Ectodermal cell (in vitro differentiated cells): ENCODE results near the gene UBXN1.
"Not testable (repeated sequence)": the region's sequence is repeated elsewhere in the genome, so short reads cannot be mapped to it uniquely, and the experiment has no call there.

Source experiments
- H3K27ac ChIP-seq: 2 replicates; pipeline ENCODE4 v1.7.0; 2013; ENCODE audit warnings: mild to moderate bottlenecking, low read depth, low read length; ENCODE audit not compliant: insufficient read depth, poor library complexity, severe bottlenecking
- H3K27me3 ChIP-seq: 2 replicates; pipeline ENCODE4 v1.7.0; 2013; ENCODE audit warnings: mild to moderate bottlenecking, low read length; ENCODE audit not compliant: insufficient read depth, control insufficient read depth, poor library complexity, severe bottlenecking
- H3K36me3 ChIP-seq: one replicate; pipeline ENCODE4 v1.7.0; 2013; ENCODE audit warnings: low read length; ENCODE audit not compliant: control insufficient read depth, insufficient read depth
- H3K4me1 ChIP-seq: one replicate; pipeline ENCODE4 v1.7.0; 2013; ENCODE audit warnings: low read length; ENCODE audit not compliant: control insufficient read depth, insufficient read depth
- H3K4me3 ChIP-seq: 2 replicates; pipeline ENCODE4 v1.7.0; 2013; ENCODE audit warnings: low read depth, low read length, control low read depth; ENCODE audit not compliant: insufficient read depth
- H3K9me3 ChIP-seq: 2 replicates; pipeline ENCODE4 v1.7.0; 2013; ENCODE audit warnings: mild to moderate bottlenecking, low read length, moderate library complexity; ENCODE audit not compliant: control insufficient read depth
- WGBS, 2 experiments: methylation state at CpG; one replicate each; pipeline ENCODE4 v1.1.7; 2013; ENCODE audit warnings: missing lambda C conversion rate in 2 of 2; 5-methylcytosine and 5-hydroxymethylcytosine counted together

The UBXN1 gene

DNA sequence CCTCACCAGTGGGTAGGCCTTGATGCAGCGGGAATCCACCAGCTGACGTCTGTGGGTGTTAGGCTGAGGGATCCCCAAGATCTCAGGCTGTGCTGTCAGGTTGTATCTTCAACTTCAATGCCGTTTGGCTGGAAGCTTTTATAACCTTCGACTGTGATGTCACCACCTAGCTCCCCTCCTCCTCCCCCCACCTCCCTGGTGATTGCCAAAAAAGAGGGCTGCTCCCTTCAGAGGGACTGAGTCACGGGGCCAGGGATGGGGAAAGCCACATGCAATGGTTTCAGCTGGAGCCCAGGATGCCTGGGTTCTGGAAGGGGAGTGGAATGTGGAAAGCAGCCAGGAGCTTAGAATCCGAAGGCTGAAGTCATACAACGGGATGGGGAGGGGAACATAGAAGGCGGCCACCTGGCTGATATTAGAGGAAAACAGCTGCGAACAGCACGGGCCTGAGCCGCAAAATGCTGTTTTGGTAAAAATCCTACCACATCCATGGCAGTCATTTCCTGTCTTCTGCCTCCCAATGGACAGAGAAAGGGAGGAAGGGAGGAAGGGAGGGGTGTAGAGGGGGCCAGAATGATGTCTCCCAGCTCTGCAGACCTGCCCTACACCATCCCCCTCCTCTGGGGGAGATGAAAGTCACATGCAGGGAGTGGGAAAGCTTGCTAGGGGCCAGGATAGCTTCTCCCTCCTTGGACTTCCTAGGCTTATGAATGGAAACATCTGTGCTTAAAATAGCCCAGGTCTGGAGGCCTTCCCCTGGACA, 10.7 kb upstream of the UBXN1 start, which contains the start of gene LRRN4CL:
Gene LRRN4CL, minus strand, starts transcription at position 110 of the 763 bp plus-strand sequence. CDS start 1,022 bp downstream, outside the sequence.
- H3K4me3 ChIP-seq, result no peak within 1 kb of the TSS
- no peaks in the 10 kb centered on the region for H3K27me3 ChIP-seq
- 87 to 90% methylated on average over 11 of the region's 11 CpGs for WGBS, 2 experiments
- peaks cover 20% of the 10 kb centered on the region for H3K36me3 ChIP-seq
- no peak within 1 kb of the TSS for H3K27ac ChIP-seq
- H3K4me1 ChIP-seq, result no peaks in the 10 kb centered on the region
- H3K9me3 ChIP-seq, result no peaks in the 10 kb centered on the region

DNA sequence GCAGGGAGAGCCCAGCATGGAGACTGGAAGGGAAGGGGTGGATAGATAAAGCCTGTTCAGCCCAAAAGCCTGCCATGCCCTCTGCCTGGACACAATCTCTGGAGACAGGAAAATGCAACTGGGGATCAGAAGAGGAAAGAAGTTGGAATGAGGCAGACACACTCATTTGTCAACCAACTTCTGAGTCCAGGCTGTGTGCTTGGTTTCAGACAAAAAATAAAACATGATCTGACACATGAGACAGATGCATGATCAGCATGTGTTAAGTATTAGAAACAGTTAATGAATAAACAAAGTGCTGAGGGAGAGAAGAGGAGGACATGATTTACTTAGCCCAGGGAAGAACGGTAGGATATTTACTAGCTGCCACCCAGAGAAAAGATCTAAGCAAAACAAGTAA, 9.6 kb upstream of the UBXN1 start:
- Histone ChIP-seq H3K9me3 (no peaks in the 10 kb centered on the region), H3K4me3 (no peak overlapping the region), H3K27ac (no peak overlapping the region), H3K4me1 (no peaks in the 10 kb centered on the region), H3K36me3 (peaks cover 20% of the 10 kb centered on the region), H3K27me3 (no peaks in the 10 kb centered on the region)
- WGBS, 2 experiments, result 87 to 94% methylated on average over 1 of the region's 1 CpG

DNA sequence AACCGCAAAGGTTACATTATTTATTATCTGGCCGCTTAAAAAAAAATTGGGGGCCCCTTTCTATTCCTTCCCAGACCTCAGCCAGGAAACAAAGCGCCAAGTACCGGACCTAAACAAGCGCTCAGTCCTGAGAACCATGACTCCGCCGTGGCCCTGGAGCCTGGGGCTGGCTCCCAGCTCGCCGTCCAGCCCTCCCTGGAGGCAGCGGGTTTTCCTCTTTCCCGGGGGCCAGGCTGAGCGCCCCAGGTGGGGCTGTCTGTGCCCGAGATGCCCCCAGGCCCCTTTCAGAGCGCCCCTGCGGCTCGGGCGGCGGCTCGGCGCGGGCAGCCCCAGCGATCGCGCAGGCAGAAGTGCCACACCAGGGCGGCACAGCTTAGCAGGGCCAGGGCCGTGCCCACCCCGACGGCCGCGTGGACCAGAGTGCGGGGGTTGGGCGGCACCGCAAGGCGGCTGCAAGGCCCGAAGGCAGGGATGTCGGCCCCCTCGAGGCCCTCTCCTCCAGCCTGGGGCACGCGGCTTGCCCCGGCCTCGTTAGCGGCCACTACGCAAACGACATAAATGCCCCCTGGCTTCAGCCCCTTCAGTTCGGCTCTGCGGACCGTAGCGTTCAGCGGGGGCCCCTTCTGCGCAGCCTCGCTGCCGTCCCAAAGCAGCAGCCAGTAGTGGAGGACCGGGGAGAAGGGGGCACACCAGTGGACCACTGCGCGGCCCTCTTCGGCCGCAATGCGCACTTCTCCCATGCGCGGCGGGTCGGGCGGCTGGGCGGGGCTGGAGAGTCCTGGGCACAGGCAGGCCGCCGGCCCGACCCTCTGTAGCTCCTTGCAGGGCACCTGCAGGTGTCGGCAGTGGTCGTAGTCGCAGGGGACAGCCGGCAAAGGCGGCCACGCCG, 8.9 kb upstream of the UBXN1 start:
- Histone ChIP-seq H3K27ac (no peak overlapping the region), H3K9me3 (no peaks in the 10 kb centered on the region)
- WGBS, 2 experiments, result 93 to 94% methylated on average over 74 of the region's 74 CpGs

DNA sequence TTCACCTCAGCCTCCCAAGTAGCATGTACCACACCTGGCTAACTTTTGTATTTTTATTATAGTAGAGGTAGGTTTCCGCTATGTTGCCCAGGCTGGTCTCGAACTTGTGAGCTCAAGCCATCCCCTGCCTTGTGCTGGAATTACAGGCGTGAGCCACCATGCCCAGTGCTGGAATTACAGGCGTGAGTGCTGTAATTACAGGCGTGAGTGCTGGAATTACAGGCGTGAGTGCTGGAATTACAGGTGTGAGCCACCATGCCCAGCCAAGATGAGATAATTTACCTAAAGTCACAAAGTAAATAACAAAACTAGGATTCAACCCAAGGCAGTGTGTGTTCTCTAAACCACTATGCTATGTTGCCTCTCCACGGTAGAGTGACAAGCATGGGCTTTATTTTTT, 3.6 kb upstream of the UBXN1 start:
- peaks cover 8% of the 10 kb centered on the region for H3K4me1 ChIP-seq
- peaks cover 6% of the 10 kb centered on the region for H3K36me3 ChIP-seq
- H3K4me3 ChIP-seq, result no peak overlapping the region
- H3K9me3 ChIP-seq, result no peaks in the 10 kb centered on the region
- 90 to 92% methylated on average over 6 of the region's 7 CpGs for WGBS, 2 experiments
- no peaks in the 10 kb centered on the region for H3K27me3 ChIP-seq
- H3K27ac ChIP-seq, result no peak overlapping the region

More for the DNA sequence above, 8.9 kb upstream of the UBXN1 start:
- no peaks in the 10 kb centered on the region for H3K27me3 ChIP-seq
- no peak overlapping the region for H3K4me3 ChIP-seq
- H3K4me1 ChIP-seq, result no peaks in the 10 kb centered on the region
- H3K36me3 ChIP-seq, result peaks cover 17% of the 10 kb centered on the region

DNA sequence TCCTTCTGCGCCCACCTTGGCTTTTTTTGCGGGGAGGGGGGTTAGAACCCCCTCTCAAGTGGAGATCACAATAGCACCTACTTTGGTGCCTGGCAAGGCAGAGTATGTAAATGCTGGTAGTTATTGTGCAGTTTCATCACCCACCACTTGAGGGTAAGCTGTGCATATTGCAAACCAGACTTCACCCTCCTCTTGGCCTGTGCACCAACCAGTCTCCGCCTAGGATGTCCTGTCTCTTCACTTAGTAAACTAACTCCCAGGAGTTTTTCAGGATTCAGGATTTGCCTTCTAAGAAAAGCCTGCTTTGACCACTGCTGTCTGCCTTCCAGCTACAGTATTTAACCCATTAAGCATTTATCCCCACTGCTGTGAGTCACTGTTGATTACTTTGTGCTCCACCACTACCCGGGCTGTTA, 2.0 kb upstream of the UBXN1 start:
- peaks cover 9% of the 10 kb centered on the region for H3K36me3 ChIP-seq
- H3K9me3 ChIP-seq, result no peaks in the 10 kb centered on the region
- no peaks in the 10 kb centered on the region for H3K27me3 ChIP-seq
- 86 to 89% methylated on average over 3 to 4 of the region's 4 CpGs for WGBS, 2 experiments
- H3K27ac ChIP-seq, result no peak overlapping the region
- H3K4me1 ChIP-seq, result peaks cover 11% of the 10 kb centered on the region
- no peak overlapping the region for H3K4me3 ChIP-seq

DNA sequence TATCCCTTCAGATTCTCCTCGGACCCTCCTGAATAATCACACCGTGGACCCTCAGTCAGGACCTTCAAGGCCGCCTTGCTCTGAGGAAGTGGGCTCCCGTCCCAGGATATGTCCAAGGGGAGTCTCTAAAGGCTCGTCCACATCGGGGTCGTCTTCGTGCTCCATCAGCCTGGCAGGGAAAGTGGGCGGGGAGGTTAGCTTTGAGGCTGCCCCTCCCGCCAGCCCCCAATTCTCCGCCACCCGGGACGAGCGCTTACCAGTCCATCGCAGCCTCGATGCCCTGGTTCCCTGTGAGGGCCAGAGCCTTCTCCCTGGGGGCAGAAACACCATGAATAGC, 472 bp downstream of the UBXN1 start:
- Histone ChIP-seq H3K4me1 (peaks cover 11% of the 10 kb centered on the region), H3K9me3 (no peaks in the 10 kb centered on the region), H3K4me3 (peak overlapping the region; percentile 99), H3K27me3 (no peaks in the 10 kb centered on the region), H3K27ac (peak overlapping the region; percentile 50), H3K36me3 (peaks cover 12% of the 10 kb centered on the region)
- WGBS, 2 experiments, result 7 to 10% methylated on average over 16 of the region's 16 CpGs

DNA sequence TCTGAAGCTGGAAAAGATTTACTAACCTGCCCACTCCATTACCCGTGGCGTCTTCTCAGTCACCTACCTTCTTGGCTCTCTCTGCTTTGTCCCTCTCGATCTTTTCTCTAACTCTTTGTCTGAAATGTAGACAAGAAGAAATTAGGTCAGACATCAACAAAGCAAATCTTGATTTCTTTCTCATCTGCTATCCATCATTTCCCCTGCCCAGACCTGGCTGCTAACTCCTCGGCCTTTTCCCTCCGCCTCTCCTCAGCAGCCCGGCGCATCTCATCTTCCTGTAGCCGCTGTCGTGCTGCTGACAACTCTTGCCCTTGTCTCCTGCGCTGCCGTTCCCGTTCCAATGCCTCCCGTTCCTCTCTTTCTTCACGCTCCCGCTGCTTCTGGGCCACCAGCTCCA, 1.2 kb downstream of the UBXN1 start:
- WGBS, 2 experiments, result 92 to 94% methylated on average over 15 of the region's 15 CpGs
- Histone ChIP-seq H3K4me3 (peak overlapping the region; percentile 99), H3K36me3 (peaks cover 12% of the 10 kb centered on the region), H3K27me3 (no peaks in the 10 kb centered on the region), H3K27ac (no peak overlapping the region), H3K9me3 (no peaks in the 10 kb centered on the region), H3K4me1 (peaks cover 11% of the 10 kb centered on the region)

DNA sequence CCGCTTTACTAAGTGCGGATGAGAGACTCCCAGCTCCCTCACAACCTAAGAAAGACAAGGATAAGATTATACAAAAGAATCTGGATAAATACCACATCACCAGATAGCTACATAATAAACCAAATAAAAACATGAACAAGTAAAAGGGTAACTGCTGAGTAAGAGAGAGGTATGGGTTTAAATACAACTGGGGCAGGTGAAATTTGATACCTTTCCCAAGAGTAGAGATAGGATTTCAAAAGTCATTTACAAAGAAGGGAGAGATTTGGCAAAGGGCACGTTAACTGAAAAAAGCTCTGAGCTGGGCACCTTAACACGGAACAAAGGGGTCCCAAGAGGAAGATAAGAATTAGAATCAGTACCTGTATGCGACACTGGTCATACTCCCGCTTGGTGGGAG, 1.7 kb downstream of the UBXN1 start:
- no peak overlapping the region for H3K27ac ChIP-seq
- 89 to 93% methylated on average over 6 of the region's 6 CpGs for WGBS, 2 experiments
- H3K9me3 ChIP-seq, result no peaks in the 10 kb centered on the region
- H3K4me3 ChIP-seq, result no peak overlapping the region
- peaks cover 11% of the 10 kb centered on the region for H3K4me1 ChIP-seq
- no peaks in the 10 kb centered on the region for H3K27me3 ChIP-seq
- peaks cover 12% of the 10 kb centered on the region for H3K36me3 ChIP-seq

DNA sequence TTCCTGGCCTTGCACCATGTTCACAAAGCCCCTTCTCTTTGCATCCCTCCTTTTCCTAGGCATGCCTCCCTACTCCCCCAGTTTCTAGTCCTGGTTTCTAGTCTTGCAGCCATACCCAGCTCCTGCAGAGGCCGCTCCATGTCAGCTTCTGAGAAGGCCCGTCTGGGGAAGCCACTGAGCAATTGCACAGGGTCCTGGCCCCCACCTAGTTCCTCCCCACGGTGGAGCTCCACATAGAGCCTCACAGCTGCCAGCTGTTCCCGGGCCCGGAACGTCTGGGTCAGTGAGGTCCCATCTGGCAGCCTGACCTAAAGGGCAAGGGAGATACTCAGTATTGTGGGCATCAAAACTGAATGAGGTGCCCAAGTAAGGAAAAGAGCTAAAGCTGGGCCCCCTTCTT, 2.2 kb downstream of the UBXN1 start:
- WGBS, 2 experiments, result 89 to 91% methylated on average over 6 of the region's 6 CpGs

DNA sequence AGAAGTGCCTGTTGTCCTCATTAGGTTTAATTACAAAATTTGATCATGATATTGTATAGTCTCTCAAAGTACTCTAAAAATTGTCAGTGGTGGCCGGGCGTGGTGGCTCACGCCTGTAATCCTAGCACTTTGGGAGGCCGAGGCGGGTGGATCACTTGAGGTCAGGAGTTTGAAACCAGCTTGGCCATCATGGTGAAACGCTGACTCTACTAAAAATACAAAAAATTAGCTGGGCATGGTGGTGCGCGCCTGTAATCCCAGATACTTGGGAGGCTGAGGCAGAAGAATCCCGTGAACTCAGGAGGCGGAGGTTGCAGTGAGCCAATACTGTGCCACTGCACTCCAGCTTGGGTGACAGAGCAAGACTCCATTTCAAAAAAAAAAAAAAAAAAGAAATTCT, 3.5 kb downstream of the UBXN1 start:
- not testable (repeated sequence) for H3K27me3 ChIP-seq, H3K4me3 ChIP-seq, H3K9me3 ChIP-seq, H3K27ac ChIP-seq
- WGBS, 2 experiments, result 96% methylated on average over 10 of the region's 10 CpGs
- Histone ChIP-seq H3K36me3 (peaks cover 12% of the 10 kb centered on the region), H3K4me1 (peaks cover 11% of the 10 kb centered on the region)

More for the DNA sequence above, 2.2 kb downstream of the UBXN1 start:
- Histone ChIP-seq H3K9me3 (no peaks in the 10 kb centered on the region), H3K27me3 (no peaks in the 10 kb centered on the region), H3K4me1 (peaks cover 11% of the 10 kb centered on the region), H3K36me3 (peaks cover 12% of the 10 kb centered on the region), H3K27ac (no peak overlapping the region), H3K4me3 (no peak overlapping the region)
